Lung (tissue), 5 donors: ENCODE data around the gene ACBD5. TPM values are rescaled to one million over a fixed set of nuclear protein-coding genes. Genes with fewer than 3 reads are reported as not detected.

ENCODE experiments used
- polyA plus RNA-seq, 2 donors: library from polyadenylated mRNA; stranded (reverse); fragments of 200-250 nt; gene quantifications; one replicate each; pipeline ENCODE4 v1.2.1, GENCODE V29; 2013
- small RNA-seq: library from RNA; depleted of rRNA; stranded (forward); fragments of <200 nt; gene quantifications from one replicate; pipeline ENCODE3, GENCODE V24; 2014; ENCODE audit warnings: low replicate concordance
- total RNA-seq, 2 donors: library from RNA; depleted of rRNA in 1 of 2; stranded (reverse); fragments of >200 nt in 1 of 2; gene quantifications; one replicate each; pipeline ENCODE4 v1.2.1, GENCODE V29; 2014 to 2021
- donor health status: Bipolar disorder and iron deficiency.
- donor health status: healthy.
- donor health status: DM: yes; HTN: yes; CAD: no.

ACBD5 gene
- total and polyA plus RNA-seq, 4 donors, result 10.4 to 25.3 (median 17.3) TPM

Small RNAs within 50 kb of the gene (small RNA-seq; reads per million reads assigned to genes)
- gene RNU2-24P, result 0.27 reads per million, percentile 28 among the genes with 10 or more reads in this experiment
- gene RNU7-12P, result not detected

Other genes with a start within 250 kb of the ACBD5 start
- 10 to 100 TPM in 1 of 2 donors, 1 to 10 TPM in 1; 5.6 to 23.5 TPM for gene ANKRD26, start 140.3 kb downstream of the ACBD5 start, total RNA-seq
- gene ANKRD26, start 140.3 kb downstream of the ACBD5 start, polyA plus RNA-seq, result 1 to 10 TPM; 1.1 to 2.1 TPM
- 100 to 1,000 TPM in 1 of 2 donors, 10 to 100 TPM in 1; 79.6 to 153 TPM for gene YME1L1, start 86.4 kb downstream of the ACBD5 start, total RNA-seq
- 10 to 100 TPM; 23.3 to 60.0 TPM for gene YME1L1, start 86.4 kb downstream of the ACBD5 start, polyA plus RNA-seq
- 10 to 100 TPM in 1 of 2 donors, 1 to 10 TPM in 1; 7.6 to 12.2 TPM for gene MASTL, start 85.4 kb downstream of the ACBD5 start, total RNA-seq
- gene MASTL, start 85.4 kb downstream of the ACBD5 start, polyA plus RNA-seq, result 1 to 10 TPM; 4.5 to 5.0 TPM